Esophagus muscularis mucosa (tissue), 3 donors: ENCODE measurements around the gene COPS8.

Experiments used
- POLR2AphosphoS5 ChIP-seq, 2 donors: sonication (generic); formaldehyde crosslinking; IDR thresholded peaks; one replicate each; pipeline ENCODE4 v1.6.1; 2017; ENCODE audit warnings: antibody characterized with exemption in 2 of 2
- TF ChIP-seq, protein P1 (sequence below), 3 experiments: fragments of 200-600 bp in 2 of 3; fragments of 450-650 bp in 1 of 3; sonication (generic) in 2 of 3; IDR thresholded peaks; one replicate each; pipeline ENCODE4 v1.5.1; 2017 to 2019; ENCODE audit warnings: antibody characterized with exemption in 3 of 3, mild to moderate bottlenecking in 2 of 3, moderate library complexity in 1 of 3

DNA sequence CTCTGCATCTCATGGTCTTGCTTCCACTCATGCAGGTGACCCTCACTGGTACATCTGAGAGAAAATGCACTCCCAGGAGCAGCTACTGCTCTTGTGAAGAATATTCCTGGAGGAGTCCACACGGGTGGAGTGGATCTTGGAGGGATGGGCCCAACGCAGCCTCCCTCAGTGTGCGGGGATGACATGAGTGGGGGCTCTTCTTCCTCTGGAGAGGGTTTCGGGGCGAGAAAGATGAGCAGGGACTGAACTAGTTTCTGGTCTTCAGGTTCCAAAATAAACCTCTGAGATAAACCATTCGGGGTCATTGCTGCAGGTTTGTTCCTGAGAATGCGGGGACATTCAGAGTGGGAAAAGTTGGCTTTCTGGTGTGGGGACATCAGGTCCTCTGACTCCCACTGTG lies 39.1 kb downstream of the COPS8 start:
- TF ChIP-seq, protein P1, sequence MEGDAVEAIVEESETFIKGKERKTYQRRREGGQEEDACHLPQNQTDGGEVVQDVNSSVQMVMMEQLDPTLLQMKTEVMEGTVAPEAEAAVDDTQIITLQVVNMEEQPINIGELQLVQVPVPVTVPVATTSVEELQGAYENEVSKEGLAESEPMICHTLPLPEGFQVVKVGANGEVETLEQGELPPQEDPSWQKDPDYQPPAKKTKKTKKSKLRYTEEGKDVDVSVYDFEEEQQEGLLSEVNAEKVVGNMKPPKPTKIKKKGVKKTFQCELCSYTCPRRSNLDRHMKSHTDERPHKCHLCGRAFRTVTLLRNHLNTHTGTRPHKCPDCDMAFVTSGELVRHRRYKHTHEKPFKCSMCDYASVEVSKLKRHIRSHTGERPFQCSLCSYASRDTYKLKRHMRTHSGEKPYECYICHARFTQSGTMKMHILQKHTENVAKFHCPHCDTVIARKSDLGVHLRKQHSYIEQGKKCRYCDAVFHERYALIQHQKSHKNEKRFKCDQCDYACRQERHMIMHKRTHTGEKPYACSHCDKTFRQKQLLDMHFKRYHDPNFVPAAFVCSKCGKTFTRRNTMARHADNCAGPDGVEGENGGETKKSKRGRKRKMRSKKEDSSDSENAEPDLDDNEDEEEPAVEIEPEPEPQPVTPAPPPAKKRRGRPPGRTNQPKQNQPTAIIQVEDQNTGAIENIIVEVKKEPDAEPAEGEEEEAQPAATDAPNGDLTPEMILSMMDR (IDR thresholded peaks at IDR 0.05) = no peak
- TF ChIP-seq POLR2AphosphoS5 (IDR thresholded peaks at IDR 0.05) = no peak
